Spleen (tissue), 7 donors: ENCODE measurements around the gene ENTPD8.

Experiments
- POLR2A ChIP-seq, 3 donors: fragments of 450-650 bp; IDR thresholded peaks; one replicate each; pipeline ENCODE4 v1.5.1; 2017; ENCODE audit warnings: antibody characterized with exemption in 3 of 3, mild to moderate bottlenecking in 1 of 3
- TF ChIP-seq, protein P1 (sequence below), 11 experiments: fragments of 200-600 bp in 7 of 11; fragments of 450-650 bp in 4 of 11; sonication (generic) in 4 of 11; IDR thresholded peaks in 8 of 11; conservative IDR thresholded peaks in 3 of 11; 1 replicate in 7 of 11; 2 replicates in 4 of 11; pipeline versions ENCODE4 v1.4.0 to v1.8.0; 2016 to 2021; ENCODE audit warnings: antibody characterized with exemption in 11 of 11, inconsistent platforms in 4 of 11, mild to moderate bottlenecking in 1 of 11
- donor health status: DM: no; HTN: no; CAD: no; lungs with moderate emphysema.
- donor health status: DM: no; HTN: no; CAD: no.
- donor health status: DM: no; HTN: no; CAD: no.

DNA sequence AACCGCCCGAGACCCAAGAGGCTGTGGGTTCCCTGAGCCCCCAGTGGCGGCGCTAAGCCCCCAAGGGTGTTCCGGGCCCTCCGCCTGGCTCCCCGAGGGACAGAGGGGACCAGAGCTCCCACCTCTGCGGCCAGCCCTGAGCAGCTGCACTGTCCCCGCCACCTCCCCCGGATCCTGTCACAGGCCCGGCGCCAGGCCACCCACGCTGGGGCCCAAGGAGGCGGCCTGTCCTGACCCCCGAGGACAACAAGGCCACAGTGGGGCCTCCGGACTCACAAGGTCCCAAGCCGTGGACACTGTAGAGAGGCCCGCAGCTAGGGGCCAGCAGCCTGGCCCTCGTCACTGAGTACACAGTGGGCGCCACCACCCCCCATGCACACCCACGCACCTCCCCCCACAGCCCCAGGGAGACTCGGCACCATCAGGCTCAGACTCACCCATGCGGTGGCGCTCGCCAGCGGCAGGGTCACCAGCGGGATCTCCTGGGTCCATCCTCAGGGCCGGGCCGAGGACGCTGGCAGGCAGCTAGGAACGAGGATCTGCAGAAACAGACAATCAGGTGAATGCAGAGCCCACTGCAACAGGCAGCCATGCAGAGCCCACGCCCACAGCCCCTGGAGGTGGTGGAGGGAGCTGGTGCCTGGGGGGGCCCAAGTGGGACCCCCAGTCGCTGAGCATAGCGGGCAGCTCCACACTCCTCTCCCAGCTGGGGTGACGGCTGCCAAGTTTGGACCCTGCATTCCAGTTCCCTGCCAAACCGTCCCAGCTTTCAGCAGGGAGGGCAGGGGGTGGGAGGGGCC, 46.1 kb downstream of the ENTPD8 start:
- TF ChIP-seq, protein P1, sequence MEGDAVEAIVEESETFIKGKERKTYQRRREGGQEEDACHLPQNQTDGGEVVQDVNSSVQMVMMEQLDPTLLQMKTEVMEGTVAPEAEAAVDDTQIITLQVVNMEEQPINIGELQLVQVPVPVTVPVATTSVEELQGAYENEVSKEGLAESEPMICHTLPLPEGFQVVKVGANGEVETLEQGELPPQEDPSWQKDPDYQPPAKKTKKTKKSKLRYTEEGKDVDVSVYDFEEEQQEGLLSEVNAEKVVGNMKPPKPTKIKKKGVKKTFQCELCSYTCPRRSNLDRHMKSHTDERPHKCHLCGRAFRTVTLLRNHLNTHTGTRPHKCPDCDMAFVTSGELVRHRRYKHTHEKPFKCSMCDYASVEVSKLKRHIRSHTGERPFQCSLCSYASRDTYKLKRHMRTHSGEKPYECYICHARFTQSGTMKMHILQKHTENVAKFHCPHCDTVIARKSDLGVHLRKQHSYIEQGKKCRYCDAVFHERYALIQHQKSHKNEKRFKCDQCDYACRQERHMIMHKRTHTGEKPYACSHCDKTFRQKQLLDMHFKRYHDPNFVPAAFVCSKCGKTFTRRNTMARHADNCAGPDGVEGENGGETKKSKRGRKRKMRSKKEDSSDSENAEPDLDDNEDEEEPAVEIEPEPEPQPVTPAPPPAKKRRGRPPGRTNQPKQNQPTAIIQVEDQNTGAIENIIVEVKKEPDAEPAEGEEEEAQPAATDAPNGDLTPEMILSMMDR (IDR thresholded peaks at IDR 0.05 in 8 of 11, conservative IDR thresholded peaks at IDR 0.05 in 3 of 11) = no peak
- no peak for TF ChIP-seq POLR2A (IDR thresholded peaks at IDR 0.05)
